NOMO-1 (cell line): ENCODE measurements around the gene FOXS1.

Experiments
- DNase-seq, 2 experiments: peaks; one replicate each; lab custom pipeline; 2025; ENCODE audit not compliant: unreplicated experiment in 2 of 2; lab: John Stamatoyannopoulos, UW

FOXS1 gene

DNA sequence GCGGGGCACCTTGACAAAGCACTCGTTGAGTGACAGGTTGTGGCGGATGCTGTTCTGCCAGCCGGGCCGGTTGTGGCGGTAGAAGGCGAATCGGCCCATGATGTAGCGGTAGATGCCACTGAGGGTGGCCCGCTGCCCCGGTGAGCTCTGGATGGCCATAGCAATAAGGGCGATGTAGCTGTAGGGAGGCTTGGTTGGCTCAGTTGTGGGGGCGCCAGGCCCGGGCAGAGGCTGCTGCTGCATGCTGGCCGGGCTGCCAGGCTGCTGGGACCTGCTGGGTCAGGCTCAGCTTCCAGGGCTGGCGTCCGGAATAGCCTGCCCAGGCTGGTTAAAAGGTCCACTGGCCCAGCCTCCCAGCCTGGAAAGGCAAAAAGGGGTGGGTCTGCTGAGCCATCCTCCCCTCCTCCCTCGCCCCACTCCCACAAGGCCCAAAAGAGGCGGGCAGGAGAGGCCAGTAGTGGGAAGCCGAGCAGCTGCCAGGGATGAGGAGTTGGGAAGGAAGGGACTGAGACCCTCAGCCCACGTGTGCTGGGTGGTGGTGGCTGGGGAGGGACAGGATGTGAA, at the start of gene FOXS1:
Gene FOXS1 (minus strand): TSS at position 305 of the 564 bp plus-strand sequence. CDS start 62 bp downstream, at position 243.
- DNase-seq, result no peak

DNA sequence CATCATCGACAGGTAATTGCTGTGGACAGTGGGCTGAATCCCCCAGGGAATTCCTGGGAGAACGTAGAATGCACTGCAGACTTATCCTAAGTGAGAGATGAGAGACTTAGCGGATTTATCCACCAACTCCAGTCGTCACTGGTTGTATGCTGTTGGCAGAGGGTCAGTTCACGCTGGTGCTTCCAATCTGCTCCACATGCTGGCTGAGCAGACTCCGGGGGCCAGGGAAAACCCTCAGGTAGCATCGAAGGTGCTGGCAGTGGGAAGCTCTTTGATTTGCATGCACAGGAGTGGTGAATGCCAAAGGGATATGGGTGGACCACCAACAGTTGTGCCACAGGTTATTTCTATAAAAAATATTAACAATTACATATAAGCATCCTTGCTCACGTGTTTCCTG, 45.2 kb upstream of the FOXS1 start:
- no peak for DNase-seq

DNA sequence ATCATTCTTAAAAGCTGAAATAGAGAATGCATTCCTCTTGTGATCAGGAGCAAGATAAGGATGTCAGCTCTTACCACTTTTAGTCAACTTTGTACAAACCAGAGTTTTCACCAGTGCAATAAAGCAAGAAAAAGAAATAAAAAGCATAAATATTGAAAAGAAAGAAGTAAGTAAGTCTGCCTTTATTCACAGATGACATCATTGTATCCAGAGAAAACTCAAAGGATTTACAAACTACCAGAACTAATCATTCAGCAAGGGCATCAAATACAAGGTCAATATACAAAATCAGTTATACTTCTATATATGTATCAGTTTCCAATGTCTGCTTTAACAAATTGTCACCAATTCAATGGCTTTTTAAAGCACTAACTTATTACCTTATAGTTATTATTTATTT, 38.4 kb upstream of the FOXS1 start:
- DNase-seq, result no peak

DNA sequence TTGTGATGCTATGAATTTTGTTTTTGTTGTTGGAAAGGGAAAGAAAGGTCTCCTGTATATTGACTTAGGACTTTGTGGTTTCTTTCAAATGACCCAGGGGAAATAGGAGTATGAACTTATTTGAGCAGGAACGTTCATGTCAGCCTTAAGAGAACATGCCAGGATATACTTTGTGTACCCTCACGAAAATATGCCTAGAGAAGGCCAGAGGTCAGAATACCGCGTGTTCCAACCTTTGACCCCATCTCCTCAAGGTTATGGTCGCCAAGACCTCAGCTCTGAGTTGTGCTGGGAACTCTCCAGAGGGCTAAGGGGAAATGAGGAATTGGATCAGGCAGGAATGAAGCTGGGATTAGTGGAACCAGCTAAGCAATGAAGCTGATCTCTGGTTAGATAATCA, 36.5 kb upstream of the FOXS1 start:
- DNase-seq, result no peak

DNA sequence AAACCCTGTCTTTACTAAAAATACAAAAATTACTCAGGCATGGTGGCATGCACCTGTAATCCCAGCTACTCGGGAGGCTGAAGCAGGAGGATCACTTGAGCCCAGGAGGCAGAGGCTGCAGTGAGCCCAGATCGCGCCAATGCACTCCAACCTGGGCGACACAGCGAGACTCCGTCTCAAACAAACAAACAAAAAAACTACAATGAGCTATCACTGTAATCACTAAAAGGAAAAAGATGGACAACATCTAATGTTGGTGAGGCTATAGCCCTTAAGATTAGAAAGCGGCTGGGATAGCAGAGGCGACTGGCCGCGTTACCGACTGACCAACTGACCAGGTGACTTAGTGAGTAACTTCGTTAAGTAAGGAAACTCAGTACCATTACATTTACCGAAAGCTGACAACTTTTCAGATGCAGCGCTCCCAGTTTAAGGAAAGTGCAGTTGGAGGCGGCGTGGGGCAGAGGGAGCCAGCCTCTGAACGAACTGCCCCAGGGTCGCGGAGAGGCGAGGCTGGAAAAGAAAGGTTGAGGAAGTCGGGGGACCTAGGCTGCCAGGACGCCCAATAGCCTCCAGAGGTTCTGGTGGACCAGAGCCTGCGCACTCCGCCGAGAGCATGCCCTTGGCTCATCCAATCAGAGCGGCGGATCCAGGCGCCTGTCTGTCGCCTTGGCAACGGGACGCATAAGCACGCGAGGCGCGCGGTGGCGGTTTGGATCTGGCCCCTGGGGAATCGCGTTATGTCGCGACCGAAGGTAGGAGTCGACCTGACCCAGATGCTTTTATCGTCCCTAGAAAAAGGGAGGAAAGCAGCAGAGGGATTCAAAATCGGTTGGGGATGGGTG, 34.0 kb upstream of the FOXS1 start:
- DNase-seq, result peak; percentile 77 to 87

DNA sequence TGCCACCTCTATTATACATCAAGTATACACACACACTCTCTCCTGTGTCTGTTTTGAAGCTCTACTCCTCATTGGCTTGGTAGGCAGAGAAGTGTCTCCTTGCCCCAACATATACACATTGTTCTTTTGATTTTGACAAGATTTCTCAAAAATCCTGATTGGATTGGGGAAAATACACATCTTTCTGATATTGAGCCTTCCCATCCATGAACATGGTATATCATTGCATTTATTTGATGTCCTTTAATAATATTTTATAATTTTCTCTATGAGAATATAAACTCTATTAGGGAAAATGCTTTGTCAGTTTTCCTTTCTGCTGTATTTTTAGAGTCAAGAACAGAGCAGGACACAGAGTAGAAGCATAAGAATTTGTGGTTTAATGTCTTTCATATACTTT, 32.3 kb upstream of the FOXS1 start:
- DNase-seq, result no peak

DNA sequence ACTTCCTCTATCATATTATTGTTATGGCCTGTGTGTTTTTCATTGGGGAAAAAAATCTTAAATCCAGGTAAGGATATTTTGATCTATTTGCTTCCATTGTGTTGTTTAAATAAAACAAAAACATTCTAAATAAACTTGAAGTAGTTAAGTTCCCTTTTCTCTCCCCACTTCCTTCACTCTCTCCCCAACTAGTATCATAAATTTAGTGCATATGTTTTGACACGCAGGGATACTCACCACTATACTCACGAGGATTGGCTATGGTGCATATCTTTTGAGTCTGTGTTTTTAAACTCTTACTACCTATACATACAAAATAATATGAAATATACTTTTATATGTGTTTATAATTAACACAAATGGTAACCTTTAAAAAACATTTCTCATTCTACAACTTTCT, 30.3 kb upstream of the FOXS1 start:
- peak; percentile 3 to 68 for DNase-seq

DNA sequence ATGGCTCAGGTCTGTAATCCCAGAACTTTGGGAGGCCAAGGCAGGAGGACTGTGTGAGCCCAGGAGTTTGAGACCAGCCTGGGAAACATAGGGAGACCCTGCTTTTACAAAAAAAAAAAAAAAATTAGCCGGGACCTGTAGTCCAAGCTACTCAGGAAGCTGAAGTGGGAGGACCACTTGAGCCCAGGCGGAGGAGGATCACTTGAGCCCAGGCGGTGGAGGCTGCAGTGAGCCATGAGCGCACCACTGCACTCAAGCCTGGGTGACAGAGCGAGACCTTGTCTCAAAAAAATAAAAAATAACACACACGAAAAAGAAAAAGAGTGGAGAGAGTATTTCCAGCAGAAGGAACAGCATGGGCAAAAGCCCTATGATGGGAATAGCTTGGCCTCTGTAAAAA, 27.0 kb upstream of the FOXS1 start:
- DNase-seq, result no peak

DNA sequence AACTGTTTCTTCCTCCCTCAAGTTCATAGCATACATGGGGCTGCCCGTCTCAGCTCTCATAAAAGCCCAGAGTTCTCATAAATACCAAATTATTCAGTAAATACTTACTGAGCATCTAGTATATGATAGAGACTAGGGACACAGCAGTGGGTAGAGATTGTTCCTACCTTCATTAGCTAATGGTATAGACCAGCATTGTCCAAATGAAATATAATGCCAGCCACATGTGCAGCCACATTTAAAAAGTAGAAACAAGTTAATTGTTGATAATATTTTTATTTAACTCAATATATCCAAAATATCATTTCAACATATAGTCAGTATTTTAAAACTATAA, 26.2 kb upstream of the FOXS1 start:
- no peak for DNase-seq

DNA sequence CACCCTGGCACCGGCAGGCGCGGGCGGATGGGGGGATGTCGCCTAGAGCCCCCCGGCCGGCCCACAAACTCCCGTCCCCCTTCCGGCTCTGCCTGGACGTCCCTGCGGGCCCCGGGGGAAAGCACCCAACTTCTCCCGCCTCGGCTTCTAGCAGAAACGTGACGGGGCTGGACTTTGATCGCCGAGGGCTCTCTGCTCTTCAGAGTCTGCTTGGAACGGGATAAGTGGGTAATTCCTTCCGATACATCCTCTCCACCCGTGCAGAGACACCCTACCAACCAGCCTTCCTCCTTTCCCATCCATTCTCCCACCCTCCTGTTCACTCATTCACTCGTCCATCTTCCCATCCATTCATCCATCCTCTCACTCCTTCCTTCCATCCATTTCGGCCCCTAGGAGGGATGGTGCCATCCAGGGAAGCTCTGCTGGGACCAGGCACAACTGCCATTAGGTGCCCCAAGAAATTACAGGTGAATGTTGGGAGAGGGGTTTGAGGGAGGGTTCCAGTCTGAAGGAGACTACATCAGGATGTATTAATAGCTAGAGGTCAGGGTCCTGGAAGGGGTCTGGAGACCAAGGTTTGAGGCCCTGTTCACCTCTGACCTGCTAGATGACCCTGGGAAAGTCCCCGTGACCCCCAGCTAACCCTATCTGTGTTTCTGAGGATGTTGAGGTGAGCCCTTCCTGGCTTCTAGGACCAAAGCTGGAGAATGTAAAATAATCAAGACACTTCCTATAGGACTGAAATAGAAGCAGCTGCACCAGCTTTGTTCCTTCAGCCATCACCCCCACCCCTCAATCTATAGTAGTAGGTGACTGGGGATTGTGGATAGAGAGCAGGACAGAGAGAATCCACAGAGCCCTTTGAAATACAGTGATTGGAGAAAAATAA, 25.6 kb upstream of the FOXS1 start:
- DNase-seq, result no peak

DNA sequence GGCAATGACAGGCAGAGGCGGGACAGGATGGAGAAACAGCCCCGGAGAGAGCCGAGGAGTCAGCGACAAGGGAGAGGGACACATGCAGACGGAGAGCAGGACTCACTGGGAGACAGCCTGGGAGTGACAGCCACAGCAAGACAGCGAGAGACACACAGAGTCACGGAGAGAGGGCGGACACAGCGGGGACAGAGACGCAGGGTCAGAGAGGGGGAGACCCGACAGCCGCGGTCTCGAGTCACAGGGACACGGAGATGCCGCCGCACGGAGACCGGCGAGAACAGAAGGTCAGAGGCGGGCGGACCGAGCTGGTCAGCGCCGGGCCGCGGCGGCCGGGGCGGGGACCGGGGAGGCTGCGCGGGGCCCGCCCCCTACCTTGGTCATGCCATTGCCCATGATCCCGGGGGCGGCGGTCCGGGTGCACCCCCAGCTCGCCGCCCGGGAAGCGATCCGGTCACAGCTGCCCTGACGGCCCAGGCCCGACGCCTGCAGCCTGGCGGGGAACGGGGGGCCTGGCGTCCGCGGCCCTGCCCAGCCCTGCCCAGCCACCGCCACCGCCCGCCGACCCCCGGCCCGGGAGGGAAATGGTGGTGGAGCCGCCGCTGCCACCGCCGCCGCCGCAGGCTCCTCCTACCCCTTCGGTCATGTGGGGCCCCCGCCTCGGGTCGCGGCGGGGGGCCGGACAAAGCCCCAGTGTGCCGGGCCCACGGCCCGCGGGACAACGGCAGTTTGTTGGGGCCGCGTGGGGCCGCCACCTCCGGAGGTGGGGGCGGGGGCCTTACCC, 24.7 kb upstream of the FOXS1 start, which contains the start of the genes DUSP15 and TTLL9:
Gene DUSP15 (minus strand): TSS at position 586 of the 784 bp plus-strand sequence. CDS start 190 bp downstream, at position 396.
Gene TTLL9 (plus strand): TSS at position 693 of the 784 bp plus-strand sequence. CDS start 493 bp downstream, outside the sequence.
- DNase-seq, result no peak

DNA sequence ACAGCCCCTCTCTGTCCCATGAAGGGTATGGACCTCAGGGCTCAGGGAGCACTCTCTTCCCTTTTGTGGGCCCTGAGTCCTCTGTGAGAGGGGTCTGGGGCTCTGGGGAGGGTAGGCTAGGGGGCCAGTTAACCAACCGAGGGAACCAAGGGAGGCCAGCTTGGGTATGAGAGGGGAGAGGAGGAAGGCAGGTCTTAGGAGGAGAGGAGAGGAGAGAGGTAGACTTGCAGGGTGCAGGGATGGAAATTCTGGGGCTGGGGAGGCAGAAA, 24.2 kb upstream of the FOXS1 start:
- DNase-seq, result no peak

DNA sequence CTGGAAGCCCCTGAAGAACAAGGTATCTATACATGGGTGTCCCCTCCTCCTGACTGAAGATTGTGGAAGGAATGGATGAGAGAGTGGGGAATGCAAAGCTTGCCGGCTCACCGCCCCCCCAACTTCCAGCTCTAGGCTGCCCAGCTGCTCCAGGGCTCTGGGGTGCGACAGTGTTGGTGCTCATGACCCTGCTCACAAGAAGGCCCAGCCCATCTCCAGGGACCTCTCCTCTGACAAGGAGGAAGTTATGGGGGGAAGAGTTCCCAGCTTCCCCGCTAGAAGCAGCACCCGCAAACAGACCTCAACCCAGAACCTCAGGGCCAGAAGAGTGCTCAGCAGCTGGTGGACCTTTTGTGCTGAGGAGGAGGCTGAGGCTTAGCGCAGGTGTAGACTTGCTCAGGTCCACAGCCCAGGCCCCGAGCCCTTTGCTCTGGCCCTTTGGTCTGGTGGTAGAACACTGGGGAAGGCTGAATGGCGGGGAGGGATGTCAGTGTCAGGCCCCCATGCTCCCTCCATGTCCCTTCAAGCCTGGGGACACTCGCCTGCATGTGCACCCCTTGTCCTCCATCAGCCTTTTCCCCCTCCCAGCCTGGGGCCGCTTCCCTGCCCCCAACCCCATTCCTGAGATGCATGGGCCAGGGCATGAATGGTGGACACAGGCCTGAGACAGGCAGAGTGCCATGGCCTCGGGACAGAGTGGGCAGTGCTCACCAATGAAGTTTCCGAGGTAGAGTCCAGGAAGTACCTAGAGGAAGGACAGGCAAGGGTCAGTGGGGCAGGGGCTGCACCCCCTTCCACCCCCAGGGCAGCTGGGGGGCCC, 23.7 kb upstream of the FOXS1 start:
- DNase-seq, result no peak

DNA sequence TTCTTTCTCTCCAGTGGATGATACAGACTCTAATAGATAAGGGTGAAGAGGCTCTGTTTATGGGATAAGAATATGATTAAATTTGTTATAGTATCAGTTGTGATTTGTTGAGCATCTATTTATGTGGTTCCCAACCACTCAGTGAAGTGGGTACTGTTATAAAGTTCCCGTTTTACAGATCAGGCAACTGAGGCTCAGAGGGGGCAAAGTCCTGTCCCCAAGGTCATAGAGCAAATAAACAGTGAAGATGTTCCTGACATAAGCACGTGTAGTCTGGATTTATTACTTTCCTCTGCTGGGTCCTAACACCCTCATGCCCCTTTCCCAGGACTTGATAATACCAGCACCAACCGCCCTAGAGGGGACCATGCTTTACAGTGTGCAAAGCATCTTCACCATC, 20.8 kb upstream of the FOXS1 start:
- no peak for DNase-seq

DNA sequence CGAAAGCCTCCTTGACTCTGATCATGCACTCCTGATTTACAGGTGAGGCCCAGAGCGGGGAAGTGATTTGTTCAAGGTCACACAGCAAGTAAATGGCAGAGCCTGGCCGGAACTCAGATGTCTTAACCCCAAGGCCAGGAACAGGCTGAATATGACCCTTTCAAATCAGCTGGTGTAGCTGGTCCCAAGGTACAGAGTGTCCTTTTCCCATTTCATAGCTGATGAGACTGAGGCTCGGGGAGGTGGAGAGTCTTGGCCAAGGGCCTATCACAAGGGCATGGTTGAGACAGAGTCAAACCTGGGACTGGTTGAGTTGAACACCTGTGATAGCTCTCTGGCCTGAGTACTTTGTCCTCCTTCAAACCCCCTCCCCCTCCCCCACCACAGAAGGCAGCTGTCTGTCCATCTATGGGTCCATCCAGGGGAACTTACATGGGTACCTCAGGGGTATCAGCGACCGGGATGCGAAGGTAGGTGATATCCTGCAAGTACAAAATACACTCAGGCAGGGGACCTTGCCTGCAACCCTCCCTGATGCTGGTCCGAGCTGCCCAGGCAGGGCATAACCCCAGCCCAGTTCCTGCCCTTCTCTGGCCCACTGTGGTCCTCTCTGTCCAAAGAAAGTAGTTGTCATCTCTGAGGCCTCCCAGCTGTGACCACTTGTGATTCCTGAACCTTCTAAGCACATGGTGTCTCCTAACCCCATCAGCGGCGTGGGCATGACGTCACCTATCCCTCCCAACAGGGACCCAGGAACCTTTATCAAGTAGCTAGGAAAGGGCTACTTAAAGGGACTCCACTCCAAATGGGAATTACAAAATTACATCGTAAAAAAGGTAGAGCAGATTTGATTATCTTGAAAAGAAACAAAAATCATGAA, 19.4 kb upstream of the FOXS1 start:
- DNase-seq, result no peak

DNA sequence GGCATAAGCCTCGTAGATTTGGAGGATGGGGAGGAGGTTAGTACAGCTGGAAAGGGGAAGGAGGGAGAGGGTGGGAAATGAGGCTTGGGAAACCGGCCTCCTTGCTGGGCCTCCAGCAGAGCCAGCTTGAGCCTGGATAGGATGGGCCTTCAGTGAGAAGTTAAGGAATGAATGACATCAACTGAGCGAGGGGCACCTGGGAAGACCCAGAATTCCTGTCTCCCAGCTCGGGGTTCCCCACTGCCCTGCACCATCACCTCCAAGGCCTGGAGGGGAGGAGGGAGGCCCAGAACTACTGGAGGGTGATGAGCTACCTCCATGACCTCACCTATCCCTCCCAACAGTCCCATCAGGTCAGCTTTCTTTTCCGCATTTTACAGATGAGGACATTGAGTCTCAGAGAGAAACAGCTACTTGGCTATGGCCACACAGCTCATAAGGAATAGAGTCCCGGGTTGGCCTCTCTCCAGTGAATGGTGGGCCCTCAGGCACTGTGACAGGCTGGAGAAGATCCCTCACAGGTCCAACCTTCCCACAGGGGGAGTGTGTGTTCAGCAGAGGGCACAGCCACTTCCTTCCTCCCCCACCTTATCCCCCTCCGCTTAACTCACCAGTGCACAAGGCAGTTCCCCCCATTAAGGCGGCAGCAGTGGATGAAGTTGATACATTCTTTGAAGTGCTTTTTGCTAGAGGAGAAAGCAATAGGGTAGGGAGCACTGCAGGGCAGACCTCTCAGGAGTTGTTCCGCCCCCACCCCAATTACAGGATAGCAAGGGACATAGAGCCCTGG, 18.1 kb upstream of the FOXS1 start:
- no peak for DNase-seq

DNA sequence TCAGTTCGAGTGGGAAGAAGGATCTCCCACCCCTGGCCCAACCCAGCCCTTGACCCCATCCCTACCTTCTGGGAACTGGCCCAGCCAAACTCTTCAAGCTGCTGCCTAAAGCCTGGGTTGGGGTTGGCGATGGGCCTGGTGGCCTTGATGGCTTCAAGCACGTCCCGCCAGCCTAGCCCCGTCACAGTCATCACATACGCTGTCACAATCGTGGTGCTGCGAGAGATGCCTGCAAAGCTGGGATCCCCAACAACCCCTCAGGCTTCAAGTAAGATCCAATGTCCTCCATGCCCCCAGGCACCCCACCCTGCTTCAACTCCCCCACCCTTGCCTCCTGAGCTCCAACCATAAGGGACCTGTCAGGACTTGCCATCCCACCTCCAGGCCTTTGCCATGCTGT, 17.1 kb upstream of the FOXS1 start:
- DNase-seq, result no peak

DNA sequence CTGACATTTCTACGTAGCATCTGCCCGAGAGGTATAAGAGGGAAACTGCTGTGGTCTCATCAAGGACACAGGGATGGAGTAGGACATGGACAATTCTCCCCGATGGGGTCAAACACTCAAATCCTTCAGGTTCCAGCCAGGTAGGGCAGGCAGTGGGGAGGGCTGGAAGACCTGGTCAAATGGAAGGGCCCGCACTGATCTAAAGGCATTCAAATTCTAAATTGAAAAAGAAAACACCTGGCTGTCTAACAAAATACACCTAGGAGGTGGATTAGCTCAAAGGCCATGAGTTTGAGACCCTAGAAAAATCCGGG, 16.7 kb upstream of the FOXS1 start:
- DNase-seq, result no peak
